HG03432 (cell line): ENCODE measurements around the gene MICALL1.

Experiments
- ATAC-seq: cut with Tn5 transposase; IDR thresholded peaks from one replicate; pipeline ENCODE4 v1.9.1; 2021; ENCODE audit warnings: mild to moderate bottlenecking, moderate library complexity; ENCODE audit not compliant: unreplicated experiment

The MICALL1 gene

DNA sequence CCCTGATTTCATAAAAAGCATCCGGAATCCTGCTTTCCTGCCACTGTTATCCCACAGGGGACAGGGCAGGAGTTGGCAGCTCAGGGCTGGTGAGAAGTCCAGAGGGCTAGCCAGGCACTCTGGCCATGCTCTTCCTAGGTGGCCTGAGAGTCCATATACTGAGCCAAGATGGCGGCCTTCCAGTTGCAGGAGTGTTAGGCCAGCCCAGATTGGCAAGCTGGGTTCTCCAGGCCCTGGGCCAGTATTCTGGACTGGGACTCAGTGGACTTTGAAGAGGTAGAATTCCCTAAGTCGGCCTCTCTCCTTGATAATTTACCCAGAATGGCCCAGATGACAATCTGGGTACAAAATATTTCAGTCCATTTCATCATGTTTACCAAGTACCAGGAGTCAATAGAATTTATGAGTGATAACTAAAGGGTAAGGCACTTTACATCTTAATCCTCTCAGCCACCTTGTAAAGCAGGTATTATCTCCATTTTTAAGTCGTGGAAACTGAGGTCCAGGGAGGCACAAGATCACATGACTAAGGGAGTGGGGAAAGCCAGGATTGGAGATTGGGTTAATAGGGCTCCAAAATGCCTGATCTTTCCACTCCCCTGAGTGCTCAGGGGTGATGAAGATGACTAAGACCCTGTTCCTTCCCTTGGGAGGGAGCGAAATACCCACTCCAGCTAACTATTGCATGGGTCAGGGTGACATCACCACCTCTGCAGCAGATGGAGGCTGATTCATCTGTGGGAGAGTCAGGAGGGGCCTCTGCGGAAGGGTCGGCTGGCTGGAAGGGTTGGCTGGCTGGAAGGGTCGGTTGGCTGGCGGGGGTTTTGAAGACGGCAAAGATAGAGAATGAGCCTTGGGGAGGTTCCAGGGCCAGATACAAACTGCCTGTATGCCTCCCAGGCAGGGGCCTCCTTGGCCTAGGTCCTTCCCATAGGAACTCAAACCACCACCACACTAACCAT, 1.2 kb upstream of the MICALL1 start:
- no peak for ATAC-seq

DNA sequence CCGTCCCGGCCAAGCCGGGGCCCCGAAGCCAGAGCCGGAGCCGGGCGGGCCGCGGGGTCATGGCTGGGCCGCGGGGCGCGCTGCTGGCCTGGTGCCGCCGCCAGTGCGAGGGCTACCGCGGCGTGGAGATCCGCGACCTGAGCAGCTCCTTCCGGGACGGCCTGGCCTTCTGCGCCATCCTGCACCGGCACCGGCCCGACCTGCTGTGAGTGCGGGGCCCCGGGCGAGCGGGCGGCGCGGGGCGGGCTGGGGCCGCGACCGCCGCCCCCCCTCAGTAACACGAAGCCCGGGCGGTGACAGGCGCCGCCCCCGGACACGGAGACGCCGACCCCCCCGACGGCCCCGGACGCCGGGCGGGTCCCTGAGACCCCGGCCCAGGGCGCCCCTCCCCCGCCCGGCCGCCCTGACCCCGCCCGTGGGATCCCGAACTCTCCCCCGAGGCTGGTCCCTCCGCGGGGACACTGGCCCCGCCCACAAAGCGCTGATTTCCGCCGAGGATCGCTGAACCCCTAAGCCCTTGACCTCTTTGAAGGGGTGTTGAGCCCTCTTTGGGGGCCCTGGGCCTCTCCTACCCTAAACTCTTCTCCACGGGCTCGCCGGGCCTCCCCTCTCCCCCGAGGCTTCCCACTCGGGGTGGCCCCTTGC, 389 bp downstream of the MICALL1 start:
- ATAC-seq = peak; percentile 32

DNA sequence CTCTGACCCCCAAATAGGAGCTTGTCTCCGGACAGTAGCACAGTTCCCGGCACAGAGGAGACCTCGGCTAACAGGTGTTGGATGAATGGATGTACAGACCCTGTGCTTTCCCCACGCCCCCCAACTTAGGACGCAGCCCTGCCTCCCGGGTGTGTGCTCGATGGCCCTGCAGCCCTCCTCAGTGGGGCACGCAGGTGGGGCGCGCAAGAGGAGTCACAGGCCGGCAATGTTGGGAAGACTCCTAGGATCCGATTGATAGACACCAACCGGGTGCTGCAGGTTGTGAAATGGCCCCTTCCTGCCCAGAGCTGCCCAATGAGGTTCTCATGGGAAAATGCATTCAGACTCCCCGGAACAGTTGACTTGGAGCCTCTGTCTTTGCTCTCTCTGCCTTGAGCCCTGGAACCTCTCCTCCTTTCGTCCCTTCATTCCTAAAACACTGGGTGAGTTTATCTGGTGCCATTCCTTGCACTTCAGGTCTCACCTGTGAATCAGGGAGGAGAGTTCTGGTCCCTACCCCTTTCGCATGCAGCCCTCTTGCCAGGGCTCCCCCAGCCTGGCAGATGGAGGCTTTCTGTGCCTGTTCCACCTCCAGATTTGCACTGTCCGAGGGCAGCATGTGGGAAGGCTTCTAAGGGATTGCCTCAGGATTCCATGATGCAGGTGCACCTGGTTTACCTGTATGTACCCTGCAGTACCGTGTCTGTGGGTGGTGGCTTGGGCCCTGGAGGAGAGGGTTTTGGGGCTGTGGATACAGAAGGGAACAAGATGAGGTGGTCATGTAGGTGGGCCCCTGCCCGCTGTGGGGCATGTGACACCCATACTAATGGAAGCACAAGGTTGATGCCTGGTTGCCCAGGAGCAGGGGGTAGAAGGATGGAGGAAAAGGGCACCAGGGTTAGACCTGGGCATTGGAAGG, 1.2 kb downstream of the MICALL1 start:
- ATAC-seq = no peak

DNA sequence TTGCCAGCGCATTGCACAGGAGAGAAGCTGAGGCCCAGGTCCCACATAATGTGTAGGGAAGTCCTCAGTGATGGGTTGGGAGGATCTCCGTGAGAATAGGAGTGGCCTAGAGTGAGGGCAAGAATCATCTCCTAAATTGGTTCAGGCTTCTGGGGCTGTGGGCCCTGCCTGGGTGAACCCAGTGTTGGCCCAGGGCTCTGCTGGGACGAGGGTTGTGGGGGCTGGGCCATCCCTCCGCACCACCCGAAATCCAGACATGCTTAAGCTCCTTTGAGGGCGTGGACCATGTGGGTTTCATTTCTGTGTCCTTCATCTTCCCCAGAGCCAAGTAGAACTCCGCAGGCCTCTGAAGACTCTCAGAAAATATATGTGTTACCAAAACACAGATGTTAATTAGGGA, 3.7 kb downstream of the MICALL1 start:
- ATAC-seq = no peak

DNA sequence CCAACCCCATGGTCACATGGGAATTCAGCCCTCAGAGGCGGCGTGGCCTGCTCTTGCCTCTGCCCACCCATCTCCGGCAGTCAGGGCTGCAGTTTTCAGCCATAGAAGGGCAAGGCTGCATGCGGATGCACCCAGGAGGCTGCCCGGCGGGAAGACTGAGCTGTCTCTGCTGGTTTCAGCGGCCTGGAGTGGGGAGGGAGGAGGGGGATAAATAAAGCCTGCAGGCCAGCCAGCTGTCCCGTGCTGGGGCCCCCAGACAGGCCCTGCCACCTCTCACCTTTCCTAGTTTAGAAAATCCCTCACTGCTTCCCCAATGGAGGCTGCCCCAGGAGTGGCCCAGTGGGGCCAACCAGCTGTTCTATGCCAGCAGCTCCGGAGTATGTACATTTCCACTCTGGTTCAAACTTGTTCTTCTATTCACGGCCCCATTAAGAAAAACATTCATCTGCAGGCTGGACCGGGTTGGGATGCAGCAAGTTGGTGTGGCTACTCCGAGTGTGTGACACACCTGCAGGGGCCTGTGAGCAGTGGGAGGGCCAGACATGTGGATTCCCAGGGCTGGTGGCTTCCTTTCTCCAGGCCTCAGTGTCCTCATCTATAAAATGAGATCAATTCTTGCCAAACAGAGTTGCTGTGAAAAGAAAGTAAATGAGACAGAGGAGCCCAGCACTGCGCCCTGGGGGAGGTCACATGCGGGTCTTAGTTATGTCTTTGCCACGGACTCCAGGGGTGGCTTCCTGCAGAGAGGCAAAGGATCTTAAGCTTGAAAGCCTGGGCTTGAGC, 5.0 kb downstream of the MICALL1 start:
- no peak for ATAC-seq

DNA sequence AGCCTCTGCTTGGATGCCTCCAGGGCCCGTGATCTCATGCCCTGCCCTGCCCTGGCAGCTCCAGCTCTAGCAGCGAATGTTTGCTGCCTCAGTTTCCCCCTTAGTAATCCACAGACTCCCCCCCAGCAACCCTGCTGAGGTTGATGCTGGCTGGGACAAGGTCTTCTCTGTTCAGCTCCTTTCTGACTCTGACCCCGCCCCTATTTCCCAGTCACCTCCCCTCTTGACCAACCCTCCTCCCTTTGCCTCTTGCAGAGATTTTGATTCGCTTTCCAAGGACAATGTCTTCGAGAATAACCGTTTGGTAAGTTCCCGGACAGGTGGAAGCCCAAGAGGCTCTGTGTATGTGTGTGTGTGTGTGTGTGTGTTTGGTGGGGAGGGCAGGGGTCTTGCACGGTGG, 5.6 kb downstream of the MICALL1 start:
- ATAC-seq = no peak

DNA sequence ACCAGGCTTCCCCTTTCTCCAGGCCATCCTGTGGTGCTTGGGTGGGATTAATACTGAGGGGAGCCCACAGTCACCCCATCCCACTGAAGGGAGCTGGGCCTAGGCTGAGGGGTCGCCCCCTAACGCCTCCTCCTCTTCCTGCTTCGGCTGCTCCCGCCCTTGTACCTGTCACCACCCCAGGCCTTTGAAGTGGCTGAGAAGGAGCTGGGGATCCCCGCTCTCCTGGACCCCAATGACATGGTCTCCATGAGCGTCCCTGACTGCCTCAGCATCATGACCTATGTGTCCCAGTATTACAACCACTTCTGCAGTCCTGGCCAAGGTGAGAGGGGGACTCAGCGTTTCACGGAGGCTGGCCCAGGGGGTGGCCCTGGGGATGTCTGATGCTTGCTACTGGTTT, 6.1 kb downstream of the MICALL1 start:
- ATAC-seq = no peak

DNA sequence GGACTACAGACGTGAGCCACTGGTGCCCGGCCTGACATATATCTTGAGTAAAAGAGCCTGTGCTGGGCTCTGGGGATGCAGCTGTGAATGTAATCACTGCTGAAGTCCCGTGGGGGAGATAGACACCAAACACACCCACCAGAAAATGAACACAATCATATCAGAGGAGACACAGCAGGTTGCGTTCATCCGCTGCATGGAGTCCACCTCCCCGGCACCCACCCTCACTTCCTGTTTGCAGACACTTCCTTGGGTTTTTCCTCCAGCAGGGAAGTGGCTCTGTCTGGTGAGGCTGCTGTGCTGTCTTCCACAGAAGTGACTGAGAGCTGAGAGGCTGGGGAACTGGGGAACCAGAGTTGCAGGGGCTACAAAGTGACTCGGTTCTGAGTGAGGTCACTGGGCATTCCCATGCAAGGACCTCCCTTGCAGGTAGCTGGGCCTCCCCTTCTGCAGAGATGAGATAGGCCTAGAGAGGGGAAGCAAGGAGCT, 7.2 kb downstream of the MICALL1 start:
- ATAC-seq = no peak

DNA sequence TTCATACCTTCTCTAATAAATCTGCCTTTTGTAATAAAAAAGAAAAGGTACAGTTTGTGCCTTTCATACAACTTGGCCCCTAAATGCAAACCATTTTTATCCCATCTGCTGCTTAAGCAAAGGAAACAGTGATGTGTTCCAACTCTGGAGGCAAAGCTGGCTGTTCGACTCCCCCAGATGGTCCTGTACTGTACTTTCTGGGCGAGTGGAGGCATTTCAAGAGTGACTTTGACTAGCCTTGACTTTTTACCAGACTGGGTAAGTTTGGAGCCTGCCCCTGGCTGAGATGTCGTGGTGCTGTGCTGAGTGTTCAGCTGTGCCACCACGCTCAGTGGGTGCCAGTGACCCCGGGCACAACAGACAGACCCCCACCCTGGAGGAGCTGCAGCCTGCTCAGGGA, 10.2 kb downstream of the MICALL1 start:
- no peak for ATAC-seq

DNA sequence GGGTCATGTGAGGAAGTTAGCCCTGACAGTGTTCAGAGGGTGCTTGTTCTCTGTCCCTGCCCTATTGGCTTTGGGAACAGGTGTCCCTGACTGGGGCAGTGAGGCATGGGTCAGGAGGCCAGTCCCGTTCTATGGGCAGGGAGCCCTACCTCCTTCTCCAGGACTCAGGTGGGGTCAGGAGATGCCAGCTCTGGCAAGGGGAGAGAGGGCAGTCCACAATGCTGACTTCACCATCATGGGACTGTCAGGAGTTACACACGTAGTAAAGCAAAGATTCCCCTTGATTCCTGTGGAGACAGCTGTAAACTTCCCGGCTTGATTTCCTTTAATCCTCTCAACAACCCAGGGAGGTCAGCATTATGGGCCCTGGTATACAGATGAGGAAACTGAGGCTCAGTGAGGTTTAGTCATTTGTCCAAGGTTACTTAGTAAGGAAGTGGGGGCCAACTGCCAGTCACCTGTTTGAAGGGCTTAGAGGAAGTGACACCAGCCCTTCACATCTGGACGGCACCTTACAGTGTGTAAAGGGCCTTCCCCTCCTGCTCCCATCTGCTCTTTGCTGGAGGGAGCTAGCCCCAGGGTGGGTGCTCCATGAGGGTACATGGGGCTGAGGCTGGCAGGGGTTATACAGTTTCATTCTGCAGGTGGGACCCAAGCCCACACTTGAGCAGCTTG, 11.9 kb downstream of the MICALL1 start:
- no peak for ATAC-seq

DNA sequence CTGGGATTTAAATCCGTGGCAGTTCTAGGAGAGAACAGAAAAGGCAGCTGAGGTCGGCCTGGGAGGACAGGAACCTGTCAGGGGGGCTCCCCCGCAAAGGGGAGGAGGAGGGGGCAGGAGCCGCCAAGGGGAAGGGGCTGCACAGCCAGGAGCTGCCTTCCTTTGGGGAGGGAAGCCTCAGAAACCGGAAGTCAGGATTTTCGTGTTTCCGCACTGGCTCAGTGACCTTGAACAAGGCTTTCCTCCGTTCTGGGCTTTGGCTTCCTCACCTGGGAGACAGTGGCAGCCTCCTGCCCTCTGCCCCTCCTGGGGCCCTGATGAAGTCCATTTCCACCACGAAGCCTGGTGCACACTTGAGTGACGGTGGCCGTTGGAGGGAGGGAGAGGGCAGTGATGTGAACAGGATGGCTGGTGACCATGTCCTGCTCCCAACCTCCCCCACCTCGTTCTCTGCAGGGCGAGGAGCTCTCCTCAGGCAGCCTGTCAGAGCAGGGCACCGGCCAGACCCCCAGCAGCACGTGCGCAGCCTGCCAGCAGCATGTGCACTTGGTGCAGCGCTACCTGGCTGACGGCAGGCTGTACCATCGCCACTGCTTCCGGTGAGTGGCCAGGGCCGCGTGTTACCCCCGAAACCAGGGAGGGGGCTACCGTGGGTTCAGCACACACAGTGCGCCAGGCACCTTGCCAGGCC, 12.6 kb downstream of the MICALL1 start:
- ATAC-seq = no peak

DNA sequence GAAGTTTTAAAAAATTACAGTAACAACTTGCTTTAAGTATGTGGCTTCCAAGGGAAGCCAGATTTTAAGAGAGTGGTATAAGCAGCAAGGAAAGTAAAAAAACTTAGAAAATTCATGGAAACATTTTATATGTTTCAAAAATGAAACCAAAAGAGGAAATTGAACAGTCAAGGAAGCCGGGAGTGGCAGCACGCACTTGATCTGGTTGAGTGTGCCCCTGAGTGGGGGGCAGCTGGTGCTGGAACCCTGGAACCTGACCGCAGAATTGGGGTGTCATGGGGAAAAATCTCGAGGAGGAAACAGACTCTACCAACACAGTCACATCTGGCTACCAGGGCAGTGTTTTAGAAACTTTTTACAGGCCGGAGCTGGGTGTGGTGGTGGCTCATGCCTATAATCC, 14.0 kb downstream of the MICALL1 start:
- ATAC-seq = no peak

DNA sequence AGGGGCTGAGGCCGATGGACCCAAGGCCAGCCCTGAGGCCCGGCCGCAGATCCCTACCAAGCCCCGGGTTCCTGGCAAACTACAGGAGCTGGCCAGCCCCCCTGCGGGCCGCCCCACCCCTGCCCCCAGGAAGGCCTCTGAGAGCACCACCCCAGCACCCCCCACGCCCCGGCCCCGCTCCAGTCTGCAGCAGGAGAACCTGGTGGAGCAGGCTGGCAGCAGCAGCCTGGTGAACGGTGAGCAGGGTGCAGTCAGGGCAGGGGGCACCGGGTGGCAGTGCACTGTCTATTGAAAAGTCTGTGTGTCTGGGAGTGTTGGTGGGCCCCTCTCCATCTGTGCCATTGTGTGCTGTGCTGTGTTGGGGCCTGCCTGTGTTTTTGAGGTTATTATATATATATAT, 16.1 kb downstream of the MICALL1 start:
- no peak for ATAC-seq

DNA sequence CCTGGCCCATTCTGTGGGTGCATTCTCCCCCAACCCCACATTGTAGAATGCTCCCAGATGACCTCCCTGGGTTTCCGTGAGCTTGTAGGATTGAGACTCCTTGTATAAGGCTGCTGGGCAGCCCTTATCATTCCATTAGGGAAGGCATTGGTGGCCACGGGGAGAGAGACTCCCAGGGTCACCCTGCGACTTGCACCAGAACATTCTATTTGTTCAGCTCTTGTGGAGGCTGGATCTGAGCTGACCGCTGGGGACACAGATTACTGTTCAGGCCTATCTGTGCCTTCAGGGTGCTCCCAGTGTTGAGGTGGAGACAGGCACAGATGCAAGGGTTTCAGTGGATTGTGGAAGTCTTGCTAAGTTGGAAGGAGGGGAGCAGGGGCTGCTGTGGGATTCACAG, 17.8 kb downstream of the MICALL1 start:
- ATAC-seq = no peak

DNA sequence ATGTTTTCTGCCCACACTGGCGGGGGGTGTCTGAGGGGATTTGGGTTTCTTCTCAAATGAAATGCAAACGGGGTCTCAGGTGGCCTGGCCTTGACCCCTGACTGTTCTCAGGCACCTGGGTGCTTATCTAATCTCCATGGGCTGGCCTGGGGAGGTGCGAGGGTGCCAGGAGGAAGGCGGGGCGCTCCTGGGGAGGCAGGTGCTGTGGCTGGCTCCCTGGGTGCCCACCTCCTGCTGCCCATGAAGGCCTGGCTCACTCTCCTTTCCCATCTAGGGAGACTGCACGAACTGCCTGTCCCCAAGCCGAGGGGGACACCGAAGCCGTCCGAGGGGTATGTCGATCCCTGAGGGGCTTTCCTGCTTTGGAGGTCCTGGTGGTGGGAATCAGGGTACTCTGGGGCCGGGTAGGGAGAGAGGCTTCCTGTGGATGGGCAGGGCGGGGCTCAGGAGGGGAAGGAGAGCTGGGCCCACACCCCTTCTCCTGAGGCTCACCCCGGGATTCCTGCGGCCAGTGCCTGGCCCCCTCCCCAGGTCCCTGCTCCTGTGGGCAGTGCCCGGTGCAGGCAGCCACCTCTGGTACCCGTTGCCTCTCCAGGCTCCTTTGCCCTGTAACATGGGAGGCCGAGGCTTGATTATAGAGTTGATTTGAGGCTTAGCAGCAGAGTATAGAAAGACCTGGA, 18.4 kb downstream of the MICALL1 start:
- no peak for ATAC-seq

DNA sequence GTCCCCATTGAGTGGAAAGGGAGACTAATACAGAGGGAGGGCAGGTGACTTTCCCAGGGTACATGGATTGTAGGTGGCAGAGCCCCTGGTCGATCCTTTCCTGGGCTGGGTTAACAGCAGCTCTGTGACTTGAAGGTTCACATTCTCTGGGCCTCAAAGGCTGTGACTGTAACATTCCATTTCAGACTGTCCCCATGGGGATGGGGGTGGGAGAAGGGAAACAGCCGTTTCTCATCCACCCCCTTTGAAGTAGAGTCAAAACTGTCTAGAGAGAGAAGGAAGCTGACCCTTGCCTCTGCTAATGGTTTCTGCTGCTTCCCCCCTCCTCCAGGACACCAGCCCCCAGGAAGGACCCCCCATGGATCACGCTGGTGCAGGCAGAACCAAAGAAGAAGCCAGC, 19.2 kb downstream of the MICALL1 start:
- ATAC-seq = no peak

DNA sequence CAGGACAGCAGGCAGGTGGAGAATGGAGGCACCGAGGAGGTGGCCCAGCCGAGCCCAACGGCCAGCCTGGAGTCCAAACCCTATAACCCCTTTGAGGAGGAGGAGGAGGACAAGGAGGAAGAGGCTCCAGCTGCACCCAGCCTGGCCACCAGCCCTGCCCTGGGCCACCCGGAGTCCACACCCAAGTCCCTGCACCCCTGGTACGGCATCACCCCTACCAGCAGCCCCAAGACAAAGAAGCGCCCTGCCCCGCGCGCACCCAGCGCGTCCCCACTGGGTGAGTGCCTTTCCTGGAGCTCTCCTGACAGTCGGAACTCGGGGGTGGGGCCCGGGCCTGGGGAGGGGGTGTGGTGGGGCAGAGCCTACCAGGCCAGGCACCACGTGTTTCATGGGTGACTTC, 19.7 kb downstream of the MICALL1 start:
- ATAC-seq = no peak

DNA sequence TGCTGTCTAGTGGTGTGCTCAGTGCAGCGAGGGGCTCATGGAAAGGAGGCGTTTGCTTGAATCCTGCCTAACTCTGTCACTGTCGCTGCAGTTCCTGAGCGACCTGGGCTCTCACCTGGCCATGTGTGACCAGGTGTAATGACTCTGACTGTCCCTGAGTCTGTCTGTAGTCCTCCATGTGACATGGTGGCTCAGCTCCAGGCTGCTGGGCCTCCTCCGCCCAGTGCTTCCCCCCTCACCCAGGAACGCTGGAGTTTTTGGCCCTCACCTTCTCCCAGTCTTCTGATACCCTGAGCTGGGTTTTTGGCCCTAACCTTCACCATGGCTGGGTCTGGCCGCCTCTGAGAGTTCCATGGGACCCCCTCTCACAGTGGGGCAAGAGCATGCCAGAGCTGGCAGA, 20.3 kb downstream of the MICALL1 start:
- no peak for ATAC-seq
